Heart right ventricle (tissue), 16 donors: ENCODE data around the gene LDLRAD4. TPM values are rescaled to one million over a fixed set of nuclear protein-coding genes. Genes with fewer than 3 reads are reported as not detected.

Source experiments
- ATAC-seq, 8 donors: fragments of 200-7000 bp; cut with Tn5 transposase; one replicate each; pipeline ENCODE4 v1.9.1; 2020; ENCODE audit warnings: mild to moderate bottlenecking in 8 of 8, moderate library complexity in 8 of 8, moderate number of reproducible peaks in 1 of 8
- DNase-seq, 2 donors: peaks; one replicate each; pipeline ENCODE4 v3.0.0-alpha.2; 2020
- H3K27ac ChIP-seq, 10 donors: fragments of 200-600 bp; sonication (generic) in 2 of 10; one replicate each; pipeline versions ENCODE4 v1.5.0 to v1.8.0; 2020 to 2022; ENCODE audit warnings: mild to moderate bottlenecking in 3 of 10
- H3K27me3 ChIP-seq, 7 donors: fragments of 200-600 bp; one replicate each; pipeline ENCODE4 v1.8.0; 2021 to 2022; ENCODE audit warnings: mild to moderate bottlenecking in 2 of 7
- H3K36me3 ChIP-seq, 9 donors: fragments of 200-600 bp; sonication (generic) in 1 of 9; one replicate each; pipeline versions ENCODE4 v1.5.0 to v1.8.0; 2020 to 2022; ENCODE audit warnings: mild to moderate bottlenecking in 2 of 9
- H3K4me1 ChIP-seq, 9 donors: fragments of 200-600 bp; sonication (generic) in 1 of 9; one replicate each; pipeline versions ENCODE4 v1.5.0 to v1.8.0; 2020 to 2022; ENCODE audit warnings: mild to moderate bottlenecking in 4 of 9
- H3K4me3 ChIP-seq, 10 donors: fragments of 200-600 bp; sonication (generic) in 2 of 10; one replicate each; pipeline versions ENCODE4 v1.5.0 to v1.8.0; 2020 to 2022; ENCODE audit warnings: mild to moderate bottlenecking in 7 of 10, moderate library complexity in 2 of 10
- H3K9me3 ChIP-seq, 11 donors: fragments of 200-600 bp in 10 of 11; sonication (generic) in 2 of 11; one replicate each; pipeline versions ENCODE4 v1.5.0 to v1.8.0; 2013 to 2022; ENCODE audit warnings: mild to moderate bottlenecking in 2 of 11, control low read depth in 1 of 11, moderate library complexity in 1 of 11
- CTCF ChIP-seq, 9 donors: fragments of 200-600 bp; sonication (generic) in 2 of 9; IDR thresholded peaks; one replicate each; pipeline versions ENCODE4 v1.5.0 to v1.8.0; 2021 to 2022; ENCODE audit warnings: antibody characterized with exemption in 9 of 9, mild to moderate bottlenecking in 5 of 9, moderate library complexity in 1 of 9
- WGBS, 2 donors: extraction: QIAGEN DNeasy Blood & Tissue Kit; methylation state at CpG; one replicate each; pipeline ENCODE4 v1.1.7; 2013; ENCODE audit warnings: inconsistent platforms in 1 of 2; 5-methylcytosine and 5-hydroxymethylcytosine counted together
- intact Hi-C, 10 donors: fragments of 100-400 bp; cut with DNase I; formaldehyde crosslinking; loops; one replicate each; pipeline versions ENCODE4 v1.11.1 to v1.14.2; 2022
- polyA plus RNA-seq, 2 donors: library from polyadenylated mRNA; stranded (reverse); fragments of 200-250 nt; gene quantifications; one replicate each; pipeline ENCODE4 v1.2.3, GENCODE V29; 2013
- total RNA-seq, 10 donors: library from RNA; stranded (reverse); fragmentation: NEBNext Ultra II Directional in 3 of 10; extraction: Animal tissue kit (Norgen Biotek cat#: 25700) in 3 of 10; gene quantifications; one replicate each; pipeline versions ENCODE4 v1.2.1 to v1.2.4, GENCODE V29; 2021 to 2023
- donor health status: Arrhythmogenic right ventricular cardiomyopathy.
- donor health status: ischemic (EF 13 %, LVEDD 7.1; RV severe dilation, severe dysfunction).
- donor health status: healthy with polysubstance abuse.
- donor health status: DM: no; HTN: yes; CAD: no.
- donor health status: DM: no; HTN: no; CAD: no.
- donor health status: ischemic (EF 25% LVEDD 6.9; RV normal size, moderate dysfunction).
- donor health status: ischemic (EF 25% LVEDD 5.7; RV mildly dilated, moderate dysfunction).
- donor health status: healthy.
- donor health status: DM: yes; HTN: yes; CAD: no.
- donor health status: Ischemic cardiomyopathy.
- donor health status: ischemic (EF 35%, LVEDD 5.7; RV mildly dilated, moderate dysfunction).
- donor health status: nonischemic (EF 11% LVEDD 7.7; RV severe dilation, severe dysfunction).
- donor health status: DM: yes; HTN: yes; CAD: no.
- donor health status: PGD.
- donor health status: ischemic (EF 29% LVEDD 5.4; RV normal size, mild dysfunction).
- donor health status: nonischemic (EF 23%, LVEDD 6.1; RV moderate dilation, normal function).

LDLRAD4 gene
- total and polyA plus RNA-seq, 12 donors, result 5.4 to 74.6 (median 34.6) TPM

DNA sequence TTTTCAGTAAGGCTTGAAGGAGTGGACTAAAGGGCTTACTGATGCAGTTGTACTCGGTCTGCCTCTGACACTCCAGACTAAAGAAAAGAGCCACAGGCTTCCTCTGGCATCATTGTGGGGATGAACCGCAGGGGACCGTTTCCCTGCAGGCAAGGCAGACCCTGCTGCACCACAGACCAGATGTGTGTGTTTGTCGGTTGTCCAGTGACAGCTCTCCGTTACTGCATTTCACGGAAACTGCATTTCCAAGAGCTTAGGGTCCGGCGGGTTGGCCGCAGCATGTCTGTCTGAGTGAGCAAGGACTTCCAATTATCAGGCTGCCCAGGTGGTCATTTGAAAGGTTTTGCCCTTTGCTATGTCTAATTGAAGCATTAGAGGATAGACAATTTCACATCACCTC is 409.7 kb downstream of the LDLRAD4 start:
- DNase-seq, result no peak
- Histone ChIP-seq H3K4me1 (peaks cover 6 to 25% (median 18%) of the 10 kb centered on the region in 9 donors), H3K9me3 (peaks cover 0 to 9% (median 0%) of the 10 kb centered on the region in 11 donors), H3K27ac (no peak overlapping the region), H3K27me3 (no peaks in the 10 kb centered on the region), H3K4me3 (no peak overlapping the region), H3K36me3 (peaks cover 0 to 12% (median 0%) of the 10 kb centered on the region in 9 donors)
- intact Hi-C loops, result loop anchor here in 6 of 10 donors (2.0 to 10.0 kb wide), 8 partner anchors 66 to 513 kb away; partner anchors contain the start of gene LDLRAD4 (in 2 of the 6)
- TF ChIP-seq CTCF (IDR thresholded peaks at IDR 0.05), result no peak
- WGBS, 2 donors, result 85 to 87% methylated on average over 9 of the region's 9 CpGs
- no peak for ATAC-seq

- ATAC-seq, result peak; percentile 78 to 93 (median 90)
- H3K27me3 ChIP-seq, result no peaks in the 10 kb centered on the region
- no peak overlapping the region for H3K4me3 ChIP-seq
- peak overlapping the region in 7 of 10 donors; percentile 34 to 61 (median 43) for H3K27ac ChIP-seq
- WGBS, 2 donors, result 39% methylated on average over 8 of the region's 8 CpGs
- H3K9me3 ChIP-seq, result peaks cover 0 to 9% (median 0%) of the 10 kb centered on the region in 11 donors
- peak; percentile 69 to 91 (median 83) for TF ChIP-seq CTCF (IDR thresholded peaks at IDR 0.05)
- peaks cover 0 to 4% (median 0%) of the 10 kb centered on the region in 9 donors for H3K36me3 ChIP-seq
- DNase-seq, result peak in 1 of 2 donors; percentile 80
- H3K4me1 ChIP-seq, result peaks cover 6 to 32% (median 22%) of the 10 kb centered on the region in 9 donors
- intact Hi-C loops, result loop anchor here (1.0 to 10.0 kb wide), 12 partner anchors 68 to 635 kb away; partner anchors contain the start of genes LDLRAD4 (in 4 of the 10) and CEP192 (in 1 of the 10)
Measured at GRCh38 chr18:13629841-13630715, 411.5 kb downstream of the LDLRAD4 start.

- intact Hi-C loops, result loop anchor here in 6 of 10 donors (1.0 to 10.0 kb wide), 8 partner anchors 68 to 636 kb away; partner anchors contain the start of genes LDLRAD4 (in 2 of the 6) and CEP192 (in 1 of the 6)
Measured at GRCh38 chr18:13630716-13631268, 412.2 kb downstream of the LDLRAD4 start.

More at GRCh38 chr18:13630716-13631268, 412.2 kb downstream of the LDLRAD4 start:
- Histone ChIP-seq H3K4me3 (no peak overlapping the region), H3K27me3 (no peaks in the 10 kb centered on the region), H3K9me3 (peaks cover 0 to 9% (median 0%) of the 10 kb centered on the region in 11 donors), H3K36me3 (peaks cover 0 to 4% (median 0%) of the 10 kb centered on the region in 9 donors), H3K4me1 (peaks cover 6 to 34% (median 23%) of the 10 kb centered on the region in 9 donors), H3K27ac (no peak overlapping the region)
- no peak for TF ChIP-seq CTCF (IDR thresholded peaks at IDR 0.05)
- no peak for DNase-seq
- ATAC-seq, result no peak
- 84 to 91% methylated on average over 7 of the region's 7 CpGs for WGBS, 2 donors
